ENCODE measurements around the gene RAD51B.

- TF ChIP-seq POLR2A (IDR thresholded peaks at IDR 0.05): no peak
- TF ChIP-seq, protein P1, sequence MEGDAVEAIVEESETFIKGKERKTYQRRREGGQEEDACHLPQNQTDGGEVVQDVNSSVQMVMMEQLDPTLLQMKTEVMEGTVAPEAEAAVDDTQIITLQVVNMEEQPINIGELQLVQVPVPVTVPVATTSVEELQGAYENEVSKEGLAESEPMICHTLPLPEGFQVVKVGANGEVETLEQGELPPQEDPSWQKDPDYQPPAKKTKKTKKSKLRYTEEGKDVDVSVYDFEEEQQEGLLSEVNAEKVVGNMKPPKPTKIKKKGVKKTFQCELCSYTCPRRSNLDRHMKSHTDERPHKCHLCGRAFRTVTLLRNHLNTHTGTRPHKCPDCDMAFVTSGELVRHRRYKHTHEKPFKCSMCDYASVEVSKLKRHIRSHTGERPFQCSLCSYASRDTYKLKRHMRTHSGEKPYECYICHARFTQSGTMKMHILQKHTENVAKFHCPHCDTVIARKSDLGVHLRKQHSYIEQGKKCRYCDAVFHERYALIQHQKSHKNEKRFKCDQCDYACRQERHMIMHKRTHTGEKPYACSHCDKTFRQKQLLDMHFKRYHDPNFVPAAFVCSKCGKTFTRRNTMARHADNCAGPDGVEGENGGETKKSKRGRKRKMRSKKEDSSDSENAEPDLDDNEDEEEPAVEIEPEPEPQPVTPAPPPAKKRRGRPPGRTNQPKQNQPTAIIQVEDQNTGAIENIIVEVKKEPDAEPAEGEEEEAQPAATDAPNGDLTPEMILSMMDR (IDR thresholded peaks at IDR 0.05): no peak
Measured at GRCh38 chr14:68162887-68163286, 343.3 kb downstream of the RAD51B start.

Measured in ovary (tissue), 3 donors.